H1 (cell line): Measurements from ENCODE around the gene EPG5. TPM values are rescaled to one million over a fixed set of nuclear protein-coding genes. Genes with fewer than 3 reads are reported as not detected.

ENCODE experiments used
- CTCF ChIA-PET: fragments of 300-600 bp; sonication (Branson Sonifier 250); formaldehyde crosslinking; loops from one replicate; lab custom pipeline; 2021; ENCODE audit not compliant: partially characterized antibody; lab: Charles Lee
- POLR2A ChIA-PET: fragments of 300-600 bp; sonication (Branson Sonifier 250); formaldehyde crosslinking; loops from one replicate; lab custom pipeline; 2021; ENCODE audit warnings: inconsistent platforms; ENCODE audit not compliant: partially characterized antibody; lab: Charles Lee
- DNase-seq, 2 experiments: peaks; one replicate each; pipeline versions ENCODE4 v3.0.0 to v3.0.0-alpha.2; 2010 to 2022; ENCODE audit warnings: low spot score in 2 of 2, low read depth in 1 of 2, mixed read lengths in 1 of 2
- FAIRE-seq: peaks from 2 replicates; lab custom pipeline; 2011; peaks lifted over from hg19 to GRCh38; lab: Jason Lieb, UNC
- H2AFZ ChIP-seq: 2 replicates; pipeline ENCODE4 v1.8.1; 2012; ENCODE audit warnings: low read length, inconsistent platforms
- H2AK5ac ChIP-seq: 2 replicates; pipeline ENCODE4 v1.6.1; 2013; ENCODE audit warnings: low read depth, low read length
- H2BK120ac ChIP-seq: replicated peaks from 2 replicates; pipeline ENCODE3; 2013; ENCODE audit warnings: low read depth, low read length, inconsistent platforms
- H2BK12ac ChIP-seq: 2 replicates; pipeline ENCODE4 v1.6.1; 2013; ENCODE audit warnings: low read depth, low read length
- H2BK15ac ChIP-seq: 2 replicates; pipeline ENCODE4 v1.6.1; 2013; ENCODE audit warnings: low read length
- H2BK20ac ChIP-seq: 2 replicates; pipeline ENCODE4 v1.6.1; 2013; ENCODE audit warnings: low read length
- H2BK5ac ChIP-seq: 2 replicates; pipeline ENCODE4 v1.6.1; 2013; ENCODE audit warnings: low read depth, low read length
- H3K14ac ChIP-seq: 2 replicates; pipeline ENCODE4 v1.6.1; 2013; ENCODE audit warnings: inconsistent platforms; ENCODE audit not compliant: insufficient read length
- H3K18ac ChIP-seq: 2 replicates; pipeline ENCODE4 v1.6.1; 2013; ENCODE audit warnings: low read length; ENCODE audit errors: extremely low read depth
- H3K23ac ChIP-seq: 2 replicates; pipeline ENCODE4 v1.6.1; 2013; ENCODE audit warnings: inconsistent platforms; ENCODE audit not compliant: insufficient read length
- H3K23me2 ChIP-seq: 2 replicates; pipeline ENCODE4 v1.6.1; 2013; ENCODE audit warnings: low read depth, low read length
- H3K27ac ChIP-seq: 2 replicates; pipeline ENCODE4 v1.6.1; 2011; ENCODE audit warnings: low read depth, low read length, inconsistent platforms
- H3K27me3 ChIP-seq, 4 experiments: replicated peaks in 1 of 4; 1 replicate in 1 of 4; 2 replicates in 3 of 4; pipeline versions ENCODE4 v1.6.1 to v1.8.1; 2011 to 2013; ENCODE audit warnings: low read length in 3 of 4, mild to moderate bottlenecking in 3 of 4, inconsistent platforms in 2 of 4, mixed read lengths in 2 of 4, moderate library complexity in 1 of 4; ENCODE audit not compliant: control insufficient read depth in 3 of 4, insufficient read depth in 3 of 4; ENCODE audit errors: extremely low read depth in 1 of 4
- H3K36me3 ChIP-seq, 4 experiments: 2 replicates each; pipeline versions ENCODE4 v1.6.1 to v1.8.1; 2011 to 2013; ENCODE audit warnings: mild to moderate bottlenecking in 4 of 4, low read length in 3 of 4, moderate library complexity in 2 of 4, control low read depth in 1 of 4, inconsistent platforms in 1 of 4; ENCODE audit not compliant: insufficient read depth in 4 of 4, control insufficient read depth in 2 of 4
- H3K4ac ChIP-seq: replicated peaks from 2 replicates; pipeline ENCODE3; 2013; ENCODE audit warnings: low read length, low read depth, mixed read lengths, inconsistent platforms; ENCODE audit not compliant: insufficient read length
- H3K4me1 ChIP-seq, 4 experiments: replicated peaks in 1 of 4; 1 replicate in 1 of 4; 2 replicates in 3 of 4; pipeline versions ENCODE4 v1.6.1 to v1.8.1; 2011 to 2013; ENCODE audit warnings: low read length in 3 of 4, inconsistent platforms in 2 of 4, mixed read lengths in 1 of 4; ENCODE audit not compliant: insufficient read depth in 4 of 4, control insufficient read depth in 3 of 4
- H3K4me2 ChIP-seq, 2 experiments: 2 replicates each; pipeline versions ENCODE4 v1.6.1 to v1.8.1; 2011 to 2013; ENCODE audit warnings: low read depth in 2 of 2, low read length in 2 of 2, control low read depth in 1 of 2, inconsistent platforms in 1 of 2, mild to moderate bottlenecking in 1 of 2; ENCODE audit not compliant: insufficient read depth in 1 of 2
- H3K4me3 ChIP-seq, 4 experiments: fragments of 200-600, 300-600 bp in 1 of 4; sonication (generic), shearing (Covaris generic), sonication (Bioruptor Twin) in 1 of 4; 2 replicates each; pipeline versions ENCODE4 v1.5.1 to v1.8.1; 2011 to 2016; ENCODE audit warnings: low read length in 4 of 4, low read depth in 3 of 4, control low read depth in 2 of 4, inconsistent platforms in 2 of 4, mild to moderate bottlenecking in 2 of 4, mixed read lengths in 1 of 4, moderate library complexity in 1 of 4; ENCODE audit not compliant: insufficient read depth in 2 of 4; ENCODE audit errors: extremely low read depth in 1 of 4
- H3K56ac ChIP-seq: replicated peaks from 2 replicates; pipeline ENCODE3; 2013; ENCODE audit warnings: low read depth, mild to moderate bottlenecking, mixed read lengths, low read length, inconsistent platforms; ENCODE audit not compliant: insufficient read length
- H3K79me1 ChIP-seq: 2 replicates; pipeline ENCODE4 v1.6.1; 2013; ENCODE audit warnings: low read depth, low read length, control low read depth
- H3K79me2 ChIP-seq, 2 experiments: 2 replicates each; pipeline versions ENCODE4 v1.6.1 to v1.8.1; 2012 to 2013; ENCODE audit warnings: low read length in 2 of 2, mild to moderate bottlenecking in 2 of 2, inconsistent platforms in 1 of 2; ENCODE audit not compliant: insufficient read depth in 2 of 2, control insufficient read depth in 1 of 2
- H3K9ac ChIP-seq, 4 experiments: replicated peaks in 1 of 4; 1 replicate in 1 of 4; 2 replicates in 3 of 4; pipeline versions ENCODE4 v1.6.1 to v1.8.1; 2011 to 2013; ENCODE audit warnings: low read depth in 3 of 4, low read length in 3 of 4, control low read depth in 2 of 4, mild to moderate bottlenecking in 2 of 4, moderate library complexity in 2 of 4, inconsistent platforms in 1 of 4; ENCODE audit errors: extremely low read depth in 1 of 4
- H3K9me3 ChIP-seq, 2 experiments: 2 replicates each; pipeline versions ENCODE4 v1.6.1 to v1.8.1; 2012 to 2013; ENCODE audit warnings: mild to moderate bottlenecking in 2 of 2, moderate library complexity in 2 of 2, control low read depth in 1 of 2, inconsistent platforms in 1 of 2, low read depth in 1 of 2, low read length in 1 of 2, mixed read lengths in 1 of 2; ENCODE audit not compliant: insufficient read depth in 2 of 2
- H4K20me1 ChIP-seq, 2 experiments: replicated peaks in 1 of 2; 2 replicates each; pipeline versions ENCODE3 to v1.8.1; 2011 to 2013; ENCODE audit warnings: inconsistent platforms in 2 of 2, low read length in 2 of 2, mild to moderate bottlenecking in 1 of 2; ENCODE audit not compliant: insufficient read depth in 2 of 2, control insufficient read depth in 1 of 2
- H4K5ac ChIP-seq: 2 replicates; pipeline ENCODE4 v1.6.1; 2013; ENCODE audit warnings: low read length, low read depth, mixed read lengths, inconsistent platforms; ENCODE audit not compliant: insufficient read length
- H4K8ac ChIP-seq: 2 replicates; pipeline ENCODE4 v1.8.0; 2013; ENCODE audit warnings: mild to moderate bottlenecking, moderate library complexity, low read length, inconsistent platforms; ENCODE audit not compliant: insufficient read depth; ENCODE audit errors: extremely low read depth
- H4K91ac ChIP-seq: replicated peaks from 2 replicates; pipeline ENCODE3; 2013; ENCODE audit warnings: low read length, mixed read lengths, inconsistent platforms; ENCODE audit not compliant: insufficient read length
- ASH2L ChIP-seq: fragments of 200-600, 300-600 bp; sonication (generic); IDR thresholded peaks from one replicate; pipeline ENCODE4 v1.7.1; 2017; ENCODE audit warnings: low read length
- CEBPB ChIP-seq: IDR thresholded peaks from 2 replicates; pipeline ENCODE4 v1.6.1; 2012; ENCODE audit warnings: low read depth, low read length
- CHD1 ChIP-seq: IDR thresholded peaks from 2 replicates; pipeline ENCODE4 v1.6.1; 2012; ENCODE audit warnings: low read depth, low read length, improper control_type of control experiment
- CHD2 ChIP-seq: IDR thresholded peaks from 2 replicates; pipeline ENCODE4 v1.6.1; 2012; ENCODE audit warnings: low read length, improper control_type of control experiment
- CTBP2 ChIP-seq: IDR thresholded peaks from 2 replicates; pipeline ENCODE4 v1.7.0; 2011; ENCODE audit warnings: borderline replicate concordance, mild to moderate bottlenecking, moderate library complexity, mixed read lengths, low read length; ENCODE audit not compliant: insufficient read depth, insufficient read length
- EZH2 ChIP-seq: fragments of 200-600 bp; sonication (generic); IDR thresholded peaks from 2 replicates; pipeline ENCODE4 v1.7.1; 2012; ENCODE audit warnings: low read depth, mild to moderate bottlenecking, moderate library complexity, low read length, inconsistent platforms; ENCODE audit not compliant: severe bottlenecking
- GTF2F1 ChIP-seq: IDR thresholded peaks from 2 replicates; pipeline ENCODE4 v1.6.1; 2012; ENCODE audit warnings: low read depth, low read length, improper control_type of control experiment, borderline replicate concordance
- KDM5A ChIP-seq: fragments of 200-600 bp; IDR thresholded peaks from 2 replicates; pipeline ENCODE4 v1.7.1; 2012; ENCODE audit warnings: mild to moderate bottlenecking, low read length, inconsistent platforms, mixed read lengths
- MAFK ChIP-seq: IDR thresholded peaks from 2 replicates; pipeline ENCODE4 v1.6.1; 2012; ENCODE audit warnings: low read depth, mild to moderate bottlenecking, improper control_type of control experiment, low read length
- POLR2A ChIP-seq, 2 experiments: IDR thresholded peaks; 1 replicate in 1 of 2; 2 replicates in 1 of 2; pipeline ENCODE4 v1.6.1; 2011; ENCODE audit warnings: low read depth in 2 of 2, low read length in 2 of 2, mild to moderate bottlenecking in 2 of 2; ENCODE audit errors: control extremely low read depth in 1 of 2
- SIRT6 ChIP-seq: IDR thresholded peaks from one replicate; pipeline ENCODE4 v1.7.1; 2012; ENCODE audit warnings: low read length, inconsistent platforms
- WGBS, 2 experiments: shearing (Covaris generic) in 1 of 2; methylation state at CpG; one replicate each; pipeline versions ENCODE4 v1.1.6 to v1.1.7; 2013 to 2015; ENCODE audit warnings: low lambda C conversion rate in 2 of 2, mixed read lengths in 2 of 2, inconsistent platforms in 1 of 2, low coverage in 1 of 2, missing lambda C conversion rate in 1 of 2; ENCODE audit not compliant: insufficient replicate concordance in 2 of 2, insufficient coverage in 1 of 2, insufficient read length in 1 of 2; ENCODE audit errors: extremely low coverage in 1 of 2, missing lambda C conversion rate in 1 of 2; 5-methylcytosine and 5-hydroxymethylcytosine counted together
- polyA plus RNA-seq, 7 experiments: library from polyadenylated mRNA; depleted of rRNA in 3 of 7; stranded (reverse) in 5 of 7; unstranded in 2 of 7; fragments of >200 nt in 5 of 7; fragments of 200-250 nt in 2 of 7; gene quantifications; 1 replicate in 5 of 7; 2 replicates in 1 of 7; 4 replicates in 1 of 7; pipeline versions ENCODE4 v1.2.1 to v1.2.3, GENCODE V29; 2011 to 2013; ENCODE audit warnings: missing spikeins in 2 of 7, mixed read lengths in 2 of 7
- total RNA-seq: library from RNA; stranded (reverse); fragmentation: NEBNext Ultra II Directional; extraction: Animal tissue kit (Norgen Biotek cat#: 25700); gene quantifications from 2 replicates; pipeline ENCODE4 v1.2.1, GENCODE V29; 2021

The EPG5 gene
- total and polyA plus RNA-seq, 2 of the 8 experiments (the other 6 are each of a cell fraction or from before 2014, with no cell fraction given), result 14.1 to 18.3 TPM

GRCh38 chr18:45877403-45877802, 89.7 kb downstream of the EPG5 start:
- no peak for TF ChIP-seq EZH2
- no peak for TF ChIP-seq MAFK
- TF ChIP-seq ASH2L, result no peak
- TF ChIP-seq CEBPB, result no peak
- no peak for TF ChIP-seq POLR2A (IDR thresholded peaks at IDR 0.05; ENCODE audit: control extremely low read depth in 1 of 2, low read depth in 2 of 2, low read length in 2 of 2)
- TF ChIP-seq CTBP2, result no peak
- no peak for TF ChIP-seq CHD2
- no peak for TF ChIP-seq KDM5A
- TF ChIP-seq SIRT6, result no peak
- TF ChIP-seq GTF2F1, result no peak
- no peak for TF ChIP-seq CHD1
- WGBS, 2 experiments, result 91% methylated on average over 3 of the region's 3 CpGs; no CpG with 5 or more reads in 1 of the 2 experiments
- no peak overlapping the region for H2AFZ ChIP-seq
- H3K56ac ChIP-seq, result no peak overlapping the region
- ChIA-PET CTCF (interaction anchor here (0.8 to 6.4 kb wide), 13 partner anchors 10 to 259 kb away, joined by 3 to 69 read pairs (median 9); partner anchors contain the start of gene SLC14A1), POLR2A (no interaction called here)
- H2BK15ac ChIP-seq, result no peak overlapping the region
- H3K4me2 ChIP-seq, result no peak overlapping the region
- FAIRE-seq (no peak), DNase-seq (no peak)
- no peak overlapping the region for H3K18ac ChIP-seq
- H4K20me1 ChIP-seq, result peaks cover 0 to 2% of the 10 kb centered on the region in 2 experiments
- no peak overlapping the region for H3K4ac ChIP-seq
- no peak overlapping the region for H2BK5ac ChIP-seq
- no peak overlapping the region for H2AK5ac ChIP-seq
- no peaks in the 10 kb centered on the region for H3K79me1 ChIP-seq
- H4K5ac ChIP-seq, result no peak overlapping the region
- H3K79me2 ChIP-seq, result no peaks in the 10 kb centered on the region
- no peaks in the 10 kb centered on the region for H3K4me1 ChIP-seq
- no peak overlapping the region for H3K14ac ChIP-seq
- H4K8ac ChIP-seq, result no peak overlapping the region
- H2BK20ac ChIP-seq, result no peak overlapping the region
- no peak overlapping the region for H2BK12ac ChIP-seq
- H2BK120ac ChIP-seq, result no peak overlapping the region
- peaks cover 0 to 3% of the 10 kb centered on the region in 2 experiments; a peak in 1 of 4 replicates for H3K9me3 ChIP-seq
- H3K27me3 ChIP-seq, result no peaks in the 10 kb centered on the region
- H3K9ac ChIP-seq, result no peak overlapping the region
- no peak overlapping the region for H4K91ac ChIP-seq
- H3K4me3 ChIP-seq, result no peak overlapping the region
- peaks cover 0 to 24% (median 6%) of the 10 kb centered on the region in 4 experiments; a peak in 3 of 8 replicates for H3K36me3 ChIP-seq
- H3K27ac ChIP-seq, result no peak overlapping the region
- no peak overlapping the region for H3K23ac ChIP-seq
- no peaks in the 10 kb centered on the region for H3K23me2 ChIP-seq
